BLaER1 treated with 17β-estradiol and CSF1 and Interleukin-3, amounts not matched to agents 10 nM and 100 nM (cell line): Measurements from ENCODE around the gene ITGB6.
A peak's percentile ranks its signal among the peaks of the same experiment; 100 is the strongest.

Experiments used
- H3K27ac ChIP-seq, 11 experiments: shearing (Covaris generic); formaldehyde crosslinking; 2 replicates each; pipeline ENCODE4 v1.8.1; 2022
- H3K27me3 ChIP-seq, 11 experiments: shearing (Covaris generic); formaldehyde crosslinking; 2 replicates each; pipeline ENCODE4 v1.8.1; 2022
- H3K36me3 ChIP-seq, 11 experiments: shearing (Covaris generic); formaldehyde crosslinking; 2 replicates each; pipeline ENCODE4 v1.8.1; 2022
- H3K4me1 ChIP-seq, 10 experiments: shearing (Covaris generic); formaldehyde crosslinking; 2 replicates each; pipeline ENCODE4 v1.8.1; 2022
- H3K4me2 ChIP-seq, 11 experiments: shearing (Covaris generic); formaldehyde crosslinking; 2 replicates each; pipeline ENCODE4 v1.8.1; 2022
- H3K4me3 ChIP-seq, 10 experiments: shearing (Covaris generic); formaldehyde crosslinking; 2 replicates each; pipeline ENCODE4 v1.8.1; 2022
- H3K9ac ChIP-seq, 11 experiments: shearing (Covaris generic); formaldehyde crosslinking; 2 replicates each; pipeline ENCODE4 v1.8.1; 2022
- H3K9me3 ChIP-seq, 11 experiments: shearing (Covaris generic); formaldehyde crosslinking; replicated peaks in 1 of 11; 2 replicates each; pipeline ENCODE4 v1.8.1; 2022
- H4K20me1 ChIP-seq, 11 experiments: shearing (Covaris generic); formaldehyde crosslinking; 2 replicates each; pipeline ENCODE4 v1.8.1; 2022
- Cebpa-rat ChIP-seq, 11 experiments: shearing (Covaris generic); IDR thresholded peaks; 2 replicates each; pipeline ENCODE4 v1.8.1; 2022

ITGB6 gene, protein sequence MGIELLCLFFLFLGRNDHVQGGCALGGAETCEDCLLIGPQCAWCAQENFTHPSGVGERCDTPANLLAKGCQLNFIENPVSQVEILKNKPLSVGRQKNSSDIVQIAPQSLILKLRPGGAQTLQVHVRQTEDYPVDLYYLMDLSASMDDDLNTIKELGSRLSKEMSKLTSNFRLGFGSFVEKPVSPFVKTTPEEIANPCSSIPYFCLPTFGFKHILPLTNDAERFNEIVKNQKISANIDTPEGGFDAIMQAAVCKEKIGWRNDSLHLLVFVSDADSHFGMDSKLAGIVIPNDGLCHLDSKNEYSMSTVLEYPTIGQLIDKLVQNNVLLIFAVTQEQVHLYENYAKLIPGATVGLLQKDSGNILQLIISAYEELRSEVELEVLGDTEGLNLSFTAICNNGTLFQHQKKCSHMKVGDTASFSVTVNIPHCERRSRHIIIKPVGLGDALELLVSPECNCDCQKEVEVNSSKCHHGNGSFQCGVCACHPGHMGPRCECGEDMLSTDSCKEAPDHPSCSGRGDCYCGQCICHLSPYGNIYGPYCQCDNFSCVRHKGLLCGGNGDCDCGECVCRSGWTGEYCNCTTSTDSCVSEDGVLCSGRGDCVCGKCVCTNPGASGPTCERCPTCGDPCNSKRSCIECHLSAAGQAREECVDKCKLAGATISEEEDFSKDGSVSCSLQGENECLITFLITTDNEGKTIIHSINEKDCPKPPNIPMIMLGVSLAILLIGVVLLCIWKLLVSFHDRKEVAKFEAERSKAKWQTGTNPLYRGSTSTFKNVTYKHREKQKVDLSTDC

DNA sequence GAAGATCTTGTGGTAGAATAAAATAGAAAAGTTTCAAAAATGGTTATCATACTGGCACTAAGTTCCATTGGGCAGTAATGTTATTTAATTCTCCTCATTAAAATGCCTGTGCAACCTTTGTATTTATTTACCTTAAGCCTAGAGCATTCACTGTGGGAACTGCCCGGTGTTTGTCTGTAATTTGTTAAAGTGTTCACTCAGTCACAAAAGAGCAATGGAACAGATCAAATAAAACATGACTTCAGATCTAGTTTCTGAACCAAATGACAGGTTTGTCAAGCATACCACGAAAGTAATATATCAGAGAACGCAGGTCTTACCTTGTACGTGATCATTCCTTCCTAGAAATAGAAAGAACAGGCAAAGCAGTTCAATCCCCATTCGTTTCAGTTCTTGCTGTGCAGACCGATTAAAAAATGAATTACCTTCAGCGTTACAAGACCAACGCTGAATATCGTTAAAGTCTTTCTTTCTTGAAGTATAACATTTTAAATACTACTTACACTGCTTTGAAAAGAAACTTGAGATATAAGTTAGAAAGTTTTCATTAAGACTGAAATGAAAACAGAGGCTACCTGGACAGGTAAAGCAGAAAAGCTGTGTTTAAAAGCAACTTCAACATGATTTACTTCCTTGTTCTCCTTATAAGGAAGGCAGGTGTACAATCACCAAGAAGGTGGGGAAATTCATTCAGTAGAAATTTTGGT is at the start of gene ITGB6:
TSS of gene ITGB6 (minus strand) at position 590 of the 707 bp plus-strand sequence. CDS start at position 381, 209 bp downstream.
- peaks cover 0 to 12% (median 0%) of the 10 kb centered on the region in 10 experiments; a peak in 1 of 20 replicates for H3K4me1 ChIP-seq
- H3K9ac ChIP-seq = no peak within 1 kb of the TSS
- no peaks in the 10 kb centered on the region for H3K36me3 ChIP-seq
- H3K27ac ChIP-seq = no peak within 1 kb of the TSS
- no peaks in the 10 kb centered on the region for H4K20me1 ChIP-seq
- H3K9me3 ChIP-seq = no peaks in the 10 kb centered on the region
- H3K4me2 ChIP-seq = no peak within 1 kb of the TSS
- no peak for TF ChIP-seq Cebpa-rat (IDR thresholded peaks at IDR 0.05)
- no peak within 1 kb of the TSS for H3K4me3 ChIP-seq
- no peaks in the 10 kb centered on the region for H3K27me3 ChIP-seq

DNA sequence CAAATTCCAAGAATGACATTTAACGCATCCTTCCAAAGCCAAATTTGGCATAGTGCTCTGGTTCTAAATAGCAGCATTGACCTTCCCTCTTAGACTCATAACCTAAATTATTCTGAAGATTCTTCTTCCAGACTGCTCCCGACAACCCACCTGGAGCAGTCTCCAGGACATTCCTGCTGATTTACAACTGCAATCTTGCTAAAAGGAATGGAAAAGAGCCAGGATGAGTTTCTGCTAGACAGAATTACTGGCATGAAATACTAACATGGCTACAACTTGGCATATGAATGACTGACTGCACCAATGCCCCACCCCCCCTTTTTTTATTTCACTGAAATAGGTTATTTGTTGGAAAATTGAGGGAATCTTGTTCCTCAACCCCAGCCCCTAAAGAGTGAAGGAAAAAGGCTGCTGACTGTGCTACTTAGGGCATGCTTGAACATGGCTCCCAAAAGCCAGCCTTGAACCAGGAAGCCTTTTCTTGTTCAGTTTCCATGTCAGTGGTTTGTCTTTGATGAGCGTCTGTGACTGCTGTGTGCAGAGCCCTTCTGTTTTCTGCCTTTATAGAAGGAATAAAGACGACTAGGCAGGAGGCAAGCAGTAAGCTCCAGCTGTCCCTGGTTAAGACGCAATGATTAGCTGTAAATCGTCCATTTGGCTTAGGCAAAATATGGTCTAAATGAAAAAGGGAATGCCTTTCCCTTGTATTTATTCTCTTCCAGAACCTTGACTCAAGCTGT is 47.4 kb upstream of the ITGB6 start:
- H3K9ac ChIP-seq = no peak overlapping the region
- no peaks in the 10 kb centered on the region for H3K9me3 ChIP-seq
- H3K27me3 ChIP-seq = no peaks in the 10 kb centered on the region
- no peak overlapping the region for H3K4me3 ChIP-seq
- TF ChIP-seq Cebpa-rat (IDR thresholded peaks at IDR 0.05) = no peak
- H3K4me1 ChIP-seq = peaks cover 0 to 20% (median 0%) of the 10 kb centered on the region in 10 experiments; a peak in 7 of 20 replicates
- H3K36me3 ChIP-seq = no peaks in the 10 kb centered on the region
- no peak overlapping the region for H3K4me2 ChIP-seq
- no peaks in the 10 kb centered on the region for H4K20me1 ChIP-seq
- no peak overlapping the region for H3K27ac ChIP-seq

GRCh38 chr2:160246356-160246755 is 46.3 kb upstream of the ITGB6 start:
- Histone ChIP-seq H3K36me3 (no peaks in the 10 kb centered on the region), H3K4me3 (no peak overlapping the region), H3K9me3 (no peaks in the 10 kb centered on the region), H3K4me2 (peak overlapping the region in 1 of 11 experiments; percentile 21; a peak in 1 of 22 replicates), H3K4me1 (peaks cover 0 to 26% (median 4%) of the 10 kb centered on the region in 10 experiments; a peak in 10 of 20 replicates), H3K27me3 (no peaks in the 10 kb centered on the region), H3K9ac (no peak overlapping the region), H3K27ac (no peak overlapping the region), H4K20me1 (no peaks in the 10 kb centered on the region)
- TF ChIP-seq Cebpa-rat (IDR thresholded peaks at IDR 0.05) = no peak

DNA sequence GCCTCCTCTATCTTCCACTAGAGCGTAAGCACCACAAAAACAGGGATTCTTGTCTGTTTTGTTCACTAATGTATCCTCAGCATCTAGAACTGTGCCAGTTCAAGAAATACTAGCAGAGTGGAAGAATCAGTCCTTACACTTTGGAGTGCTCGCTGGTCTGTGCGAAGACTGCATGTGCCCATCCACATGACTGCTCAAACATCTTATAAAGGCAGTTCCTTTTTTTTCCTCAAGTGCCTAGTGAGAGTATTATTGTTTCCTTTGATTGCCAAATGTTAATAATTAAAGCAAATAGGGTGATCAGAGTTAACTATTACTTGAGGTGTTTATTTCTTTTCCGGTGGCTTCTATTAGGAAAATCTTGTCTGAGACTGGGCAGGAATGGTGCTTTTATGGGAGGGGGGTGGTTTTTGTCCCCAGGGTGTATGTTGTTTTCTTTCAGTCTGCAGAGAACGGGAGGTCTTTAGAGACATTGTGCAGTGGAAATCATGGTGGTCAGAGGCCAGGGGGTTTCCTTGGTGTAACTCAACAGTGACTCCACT is 45.6 kb upstream of the ITGB6 start:
- no peak for TF ChIP-seq Cebpa-rat (IDR thresholded peaks at IDR 0.05)
- H4K20me1 ChIP-seq = no peaks in the 10 kb centered on the region
- peaks cover 0 to 29% (median 4%) of the 10 kb centered on the region in 10 experiments; a peak in 10 of 20 replicates for H3K4me1 ChIP-seq
- H3K27ac ChIP-seq = no peak overlapping the region
- no peaks in the 10 kb centered on the region for H3K9me3 ChIP-seq
- H3K4me3 ChIP-seq = no peak overlapping the region
- no peaks in the 10 kb centered on the region for H3K27me3 ChIP-seq
- H3K36me3 ChIP-seq = no peaks in the 10 kb centered on the region
- H3K9ac ChIP-seq = no peak overlapping the region
- peak overlapping the region in 2 of 11 experiments; percentile 3 to 21; a peak in 1 of 22 replicates for H3K4me2 ChIP-seq

DNA sequence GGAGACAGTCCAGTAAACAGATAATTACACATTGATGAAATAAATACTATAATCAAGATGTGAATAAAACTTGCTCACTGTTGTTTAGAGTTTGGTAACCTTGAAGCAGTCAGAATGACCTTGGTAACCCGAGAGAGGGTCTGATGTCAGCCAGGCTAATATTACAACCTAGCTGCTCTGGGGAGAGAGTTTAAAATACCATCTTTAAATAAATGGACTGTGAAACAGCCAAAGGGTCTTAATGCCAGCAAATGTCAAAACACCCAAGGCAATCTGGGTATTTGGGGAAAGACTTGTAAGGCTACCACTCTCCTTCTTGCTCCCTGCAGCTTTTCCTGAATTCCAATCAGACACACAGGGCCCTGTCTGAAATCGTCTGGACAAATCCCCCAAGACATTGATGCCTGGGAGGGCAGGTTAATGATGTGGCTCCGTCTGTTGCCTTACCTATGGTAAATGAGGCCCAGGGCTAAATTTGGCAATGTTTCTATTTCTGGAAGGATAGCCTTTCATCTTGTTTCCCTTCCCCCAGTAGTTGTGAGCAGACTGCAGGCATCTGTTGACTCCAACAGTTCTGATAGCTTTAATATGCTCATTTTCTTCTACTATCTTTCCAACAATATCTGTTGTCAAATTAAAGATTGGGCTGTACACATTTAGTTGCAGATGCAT is 43.0 kb upstream of the ITGB6 start:
- H3K36me3 ChIP-seq = no peaks in the 10 kb centered on the region
- H3K27ac ChIP-seq = no peak overlapping the region
- no peak overlapping the region for H3K4me2 ChIP-seq
- H3K4me3 ChIP-seq = no peak overlapping the region
- no peaks in the 10 kb centered on the region for H4K20me1 ChIP-seq
- H3K9me3 ChIP-seq = no peaks in the 10 kb centered on the region
- H3K4me1 ChIP-seq = peaks cover 0 to 29% (median 4%) of the 10 kb centered on the region in 10 experiments; a peak in 10 of 20 replicates
- no peak overlapping the region for H3K9ac ChIP-seq
- no peaks in the 10 kb centered on the region for H3K27me3 ChIP-seq
- TF ChIP-seq Cebpa-rat (IDR thresholded peaks at IDR 0.05) = no peak

DNA sequence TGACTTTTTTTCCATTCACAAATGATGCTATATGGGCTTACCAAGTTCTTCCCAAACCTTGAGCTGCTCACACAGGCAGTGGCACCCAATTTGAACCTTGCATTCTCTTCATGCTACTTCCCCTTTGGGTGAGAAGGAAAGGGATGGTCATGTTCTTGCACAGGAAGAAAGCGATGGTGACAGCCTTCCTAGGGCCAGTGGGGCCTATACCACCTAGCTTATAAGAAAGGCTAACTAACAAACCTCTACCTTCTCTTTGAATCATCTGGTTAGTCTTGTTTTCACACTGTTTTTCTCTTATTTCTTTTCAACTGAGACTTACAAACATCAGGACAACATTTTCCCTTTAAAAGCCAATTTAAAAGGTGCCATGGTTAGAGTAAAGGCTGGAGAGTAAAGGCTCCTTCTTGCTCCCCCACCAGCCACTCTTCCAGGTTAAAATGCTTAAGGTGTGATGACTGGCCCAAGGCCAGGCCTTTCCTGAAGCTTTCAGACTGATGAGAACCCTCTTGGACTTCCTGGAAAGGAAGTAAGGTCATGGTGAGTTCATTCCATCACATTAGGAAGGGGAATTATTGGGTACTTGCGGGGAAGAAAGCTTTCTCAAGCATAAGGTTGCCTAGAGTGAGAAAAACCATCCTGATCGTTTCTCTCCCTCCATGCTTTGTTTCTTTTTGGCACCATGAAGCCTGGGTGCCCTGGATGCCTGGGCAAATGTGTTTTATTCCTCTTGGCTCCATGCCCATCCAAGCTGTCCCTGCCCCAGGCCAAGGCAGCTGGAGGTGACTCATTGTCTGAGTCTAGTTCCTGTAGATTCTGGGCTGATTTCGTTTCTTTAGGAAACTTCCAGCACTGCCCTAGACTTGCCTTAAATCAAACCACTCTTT is 41.4 kb upstream of the ITGB6 start:
- Histone ChIP-seq H4K20me1 (no peaks in the 10 kb centered on the region), H3K27ac (peak overlapping the region in 1 of 11 experiments; percentile 23; a peak in 1 of 22 replicates), H3K27me3 (no peaks in the 10 kb centered on the region), H3K9me3 (no peaks in the 10 kb centered on the region), H3K4me3 (no peak overlapping the region), H3K4me1 (peaks cover 0 to 29% (median 4%) of the 10 kb centered on the region in 10 experiments; a peak in 10 of 20 replicates), H3K36me3 (no peaks in the 10 kb centered on the region), H3K4me2 (peak overlapping the region in 6 of 11 experiments; percentile 12 to 51 (median 36); a peak in 9 of 22 replicates), H3K9ac (no peak overlapping the region)
- TF ChIP-seq Cebpa-rat (IDR thresholded peaks at IDR 0.05) = no peak

- Histone ChIP-seq H3K36me3 (no peaks in the 10 kb centered on the region), H3K9ac (no peak overlapping the region), H3K4me2 (no peak overlapping the region), H3K9me3 (no peaks in the 10 kb centered on the region), H3K4me3 (no peak overlapping the region), H3K27ac (no peak overlapping the region), H3K4me1 (peaks cover 0 to 19% (median 2%) of the 10 kb centered on the region in 10 experiments; a peak in 9 of 20 replicates), H4K20me1 (no peaks in the 10 kb centered on the region), H3K27me3 (no peaks in the 10 kb centered on the region)
- no peak for TF ChIP-seq Cebpa-rat (IDR thresholded peaks at IDR 0.05)
Measured at GRCh38 chr2:160239436-160239835, 39.4 kb upstream of the ITGB6 start.
